GM12872 (cell line): Measurements from ENCODE around the gene KRT14.

ENCODE experiments used
- TF ChIP-seq, protein P1 (sequence below): IDR thresholded peaks from 3 replicates; pipeline ENCODE4 v1.5.1; 2011; ENCODE audit warnings: low read depth, mild to moderate bottlenecking, low read length, moderate library complexity; ENCODE audit not compliant: insufficient read depth

Gene KRT14

DNA sequence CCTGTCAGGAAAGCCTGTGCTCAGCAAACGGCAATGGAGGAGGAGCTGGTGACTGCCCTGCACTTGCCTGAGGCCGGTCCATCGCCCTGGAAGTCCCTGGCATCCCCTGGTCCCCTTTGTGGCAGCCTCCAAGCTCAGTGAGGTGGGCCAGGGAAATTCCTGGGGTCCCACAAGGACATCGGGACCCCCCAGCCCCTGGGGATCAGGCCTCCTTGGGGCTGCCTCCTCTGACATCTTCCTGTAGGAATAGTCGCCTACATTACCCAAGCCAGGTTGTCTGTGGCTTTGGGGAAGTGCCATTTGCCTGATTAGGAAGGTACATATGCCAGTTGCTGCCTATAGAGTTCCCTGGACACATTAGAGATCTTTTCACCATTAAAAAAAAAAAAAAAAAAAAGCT, 7.7 kb downstream of the KRT14 start:
- TF ChIP-seq, protein P1, sequence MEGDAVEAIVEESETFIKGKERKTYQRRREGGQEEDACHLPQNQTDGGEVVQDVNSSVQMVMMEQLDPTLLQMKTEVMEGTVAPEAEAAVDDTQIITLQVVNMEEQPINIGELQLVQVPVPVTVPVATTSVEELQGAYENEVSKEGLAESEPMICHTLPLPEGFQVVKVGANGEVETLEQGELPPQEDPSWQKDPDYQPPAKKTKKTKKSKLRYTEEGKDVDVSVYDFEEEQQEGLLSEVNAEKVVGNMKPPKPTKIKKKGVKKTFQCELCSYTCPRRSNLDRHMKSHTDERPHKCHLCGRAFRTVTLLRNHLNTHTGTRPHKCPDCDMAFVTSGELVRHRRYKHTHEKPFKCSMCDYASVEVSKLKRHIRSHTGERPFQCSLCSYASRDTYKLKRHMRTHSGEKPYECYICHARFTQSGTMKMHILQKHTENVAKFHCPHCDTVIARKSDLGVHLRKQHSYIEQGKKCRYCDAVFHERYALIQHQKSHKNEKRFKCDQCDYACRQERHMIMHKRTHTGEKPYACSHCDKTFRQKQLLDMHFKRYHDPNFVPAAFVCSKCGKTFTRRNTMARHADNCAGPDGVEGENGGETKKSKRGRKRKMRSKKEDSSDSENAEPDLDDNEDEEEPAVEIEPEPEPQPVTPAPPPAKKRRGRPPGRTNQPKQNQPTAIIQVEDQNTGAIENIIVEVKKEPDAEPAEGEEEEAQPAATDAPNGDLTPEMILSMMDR, result no peak

- TF ChIP-seq, protein P1, result no peak
Observed at GRCh38 chr17:41578538-41578937, 8.2 kb downstream of the KRT14 start.

DNA sequence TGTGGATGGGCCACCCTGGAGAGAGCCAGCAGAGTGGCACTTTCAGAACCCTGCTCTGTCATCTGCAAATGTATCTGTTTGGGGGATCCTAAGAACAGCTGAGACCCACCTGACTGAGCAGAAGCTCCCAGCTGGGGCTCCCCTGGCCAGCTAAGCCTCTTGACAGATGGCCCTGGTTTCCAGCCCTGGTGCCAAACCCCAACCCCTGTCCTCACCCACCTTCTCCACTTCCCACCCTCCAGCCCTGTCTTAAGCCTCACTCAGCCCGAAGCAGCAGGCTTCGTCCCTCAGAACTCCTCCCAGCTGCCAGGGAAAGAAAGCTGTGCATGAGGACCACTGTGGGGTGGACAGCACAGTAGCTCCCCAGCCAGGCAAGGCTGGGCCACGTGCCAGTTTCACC, 11.4 kb downstream of the KRT14 start:
- TF ChIP-seq, protein P1, result no peak

GRCh38 chr17:41571561-41572434, 14.9 kb downstream of the KRT14 start, which contains the start of gene KRT9:
Gene KRT9 (minus strand): TSS chr17:41572059. CDS start chr17:41571992, 67 bp downstream.
- TF ChIP-seq, protein P1, result no peak

DNA sequence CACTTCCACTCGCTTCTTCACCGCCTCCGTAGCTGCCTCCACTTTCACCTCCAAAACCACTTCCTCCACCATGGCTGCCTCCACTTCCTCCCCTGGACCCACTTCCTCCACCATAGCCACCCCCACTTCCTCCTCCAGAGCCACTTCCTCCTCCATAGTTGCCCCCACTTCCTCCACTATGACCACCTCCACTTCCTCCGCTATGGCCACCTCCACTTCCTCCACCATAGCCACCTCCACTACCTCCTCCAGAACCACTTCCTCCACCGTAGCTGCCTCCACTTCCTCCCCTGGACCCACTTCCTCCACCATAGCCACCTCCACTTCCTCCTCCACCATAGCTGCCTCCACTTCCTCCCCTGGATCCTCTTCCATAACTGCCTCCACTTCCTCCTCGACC, 19.4 kb downstream of the KRT14 start:
- TF ChIP-seq, protein P1, result no peak

GRCh38 chr17:41565338-41565737, 21.4 kb downstream of the KRT14 start:
- TF ChIP-seq, protein P1, result no peak

- TF ChIP-seq, protein P1, result no peak
Observed at GRCh38 chr17:41563607-41564170, 23.0 kb downstream of the KRT14 start.
